ENCODE data around the gene SECTM1.

The SECTM1 gene

DNA sequence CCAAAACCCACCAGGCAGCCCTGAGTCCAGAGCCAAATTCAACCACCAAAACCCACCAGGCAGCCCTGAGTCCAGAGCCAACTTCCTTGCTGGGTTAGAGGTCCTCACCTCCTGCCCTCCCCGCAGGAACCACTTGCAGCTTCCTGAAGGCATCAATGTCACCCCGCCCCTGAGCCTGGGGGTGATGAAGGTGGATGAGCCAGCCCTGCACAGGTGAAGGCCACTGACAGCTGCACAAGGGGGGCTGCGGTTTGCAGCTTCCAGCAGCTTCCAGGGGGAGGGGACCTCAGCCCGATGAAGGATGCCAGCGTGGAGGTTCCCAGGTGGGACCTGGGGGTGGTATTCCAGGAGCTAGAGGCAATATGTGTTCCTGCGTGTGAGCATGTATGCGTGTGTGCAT is 52.5 kb downstream of the SECTM1 start:
- DNase-seq (ENCODE audit: low read depth in 2 of 2): no peak

DNA sequence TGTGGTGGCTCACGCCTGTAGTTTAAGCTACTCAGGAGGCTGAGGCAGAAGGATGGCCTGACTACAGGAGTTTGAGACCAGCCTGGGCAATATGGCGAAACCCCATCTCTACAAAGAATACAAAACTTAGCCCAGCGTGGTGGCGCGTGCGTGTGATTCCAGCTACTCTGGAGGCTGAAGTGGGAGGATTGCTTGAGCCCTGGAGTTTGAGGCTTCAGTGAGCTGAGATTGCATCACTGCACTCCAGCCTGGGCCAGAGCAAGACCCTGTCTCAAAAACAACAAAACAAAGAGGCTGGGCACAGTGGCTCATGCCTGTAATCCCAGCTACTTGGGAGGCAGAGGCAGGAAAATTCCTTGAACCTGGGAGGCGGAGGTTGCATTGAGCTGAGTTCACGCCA is 53.0 kb downstream of the SECTM1 start:
- DNase-seq (ENCODE audit: low read depth in 2 of 2): no peak

DNA sequence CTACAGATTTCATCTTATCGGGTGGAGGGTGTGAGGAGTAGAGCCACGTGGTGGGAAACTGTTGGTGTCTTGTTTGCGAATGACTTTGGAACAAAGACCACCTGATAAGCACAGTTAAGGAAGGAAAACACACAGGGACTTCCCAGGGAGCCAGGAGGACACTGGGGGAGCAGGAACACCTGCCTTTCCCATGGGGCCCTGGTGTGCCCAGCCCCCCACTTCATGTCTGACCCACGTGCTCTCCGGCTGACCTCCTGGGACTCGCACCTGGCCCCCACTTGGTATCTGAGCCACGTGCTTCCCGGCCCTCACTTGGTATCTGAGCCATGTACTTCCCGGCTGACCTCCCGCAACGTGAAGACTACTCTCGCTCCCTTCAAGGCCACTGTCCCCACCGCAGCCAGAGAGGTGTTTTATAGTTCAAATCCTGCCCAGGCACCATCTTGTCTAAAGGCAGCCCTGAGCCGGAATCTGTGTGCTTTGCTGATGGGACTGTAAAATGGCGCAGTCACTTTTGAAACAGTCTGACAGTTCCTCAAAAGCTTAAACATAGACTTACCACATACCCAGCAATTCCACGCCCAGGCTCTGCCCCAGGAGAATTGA is 54.7 kb downstream of the SECTM1 start:
- no peak for DNase-seq (ENCODE audit: low read depth in 2 of 2)

DNA sequence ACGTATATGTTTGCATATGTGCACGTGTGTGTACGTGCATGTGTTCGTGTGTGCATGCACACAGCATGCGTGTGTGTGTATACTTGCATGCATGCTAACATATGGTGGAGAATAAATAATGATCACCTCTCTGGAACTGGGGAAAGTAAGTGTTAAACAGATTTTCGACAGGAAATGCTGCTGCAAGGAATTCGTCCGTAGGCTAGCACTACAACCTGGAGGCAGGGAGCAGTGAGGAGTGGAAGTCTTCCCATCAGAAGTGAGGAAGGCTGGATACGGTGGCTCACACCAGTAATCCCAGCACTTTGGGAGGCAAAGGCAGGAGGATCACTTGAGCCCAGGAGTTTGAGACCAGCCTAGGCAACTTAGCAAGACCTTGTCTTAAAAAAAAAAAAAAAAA is 55.3 kb downstream of the SECTM1 start:
- DNase-seq (ENCODE audit: low read depth in 2 of 2): no peak

DNA sequence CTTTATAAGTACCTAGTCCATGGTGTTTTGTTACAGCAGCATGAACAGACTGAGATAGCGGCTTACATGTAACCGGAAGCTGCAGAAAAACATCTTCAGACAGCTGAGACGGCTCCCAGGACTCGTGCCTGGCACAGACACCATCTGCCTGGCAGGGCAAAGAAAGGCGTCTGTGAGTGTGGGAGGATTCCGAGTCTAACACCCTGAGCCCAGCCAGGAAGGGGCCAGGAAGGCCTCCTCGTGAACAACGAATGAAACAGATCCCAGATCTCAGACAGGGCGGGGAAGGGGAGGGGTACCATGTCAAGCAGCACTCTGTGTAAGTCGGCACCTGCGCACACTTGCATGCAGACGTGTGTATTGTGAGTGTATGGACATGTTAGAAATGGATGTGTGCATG is 55.7 kb downstream of the SECTM1 start:
- DNase-seq (ENCODE audit: low read depth in 2 of 2): no peak

DNA sequence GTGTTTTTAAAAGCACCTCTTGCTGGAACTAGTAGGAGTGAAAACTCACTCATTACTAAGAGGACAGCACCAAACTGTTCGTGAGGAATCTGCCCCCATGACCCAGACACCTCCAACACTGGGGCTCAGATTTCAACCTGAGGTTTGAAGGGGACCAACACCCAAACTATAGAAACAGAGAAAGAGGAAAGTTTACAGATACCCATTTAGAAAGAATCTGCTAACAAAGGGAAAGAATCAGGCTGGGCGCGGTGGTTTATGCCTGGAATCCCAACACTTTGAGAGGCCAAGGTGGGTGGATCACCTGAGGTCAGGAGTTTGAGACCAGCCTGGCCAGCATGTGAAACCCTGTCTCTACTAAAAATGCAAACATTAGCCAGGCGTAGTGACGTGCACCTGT is 56.6 kb downstream of the SECTM1 start:
- DNase-seq (ENCODE audit: low read depth in 2 of 2): no peak

DNA sequence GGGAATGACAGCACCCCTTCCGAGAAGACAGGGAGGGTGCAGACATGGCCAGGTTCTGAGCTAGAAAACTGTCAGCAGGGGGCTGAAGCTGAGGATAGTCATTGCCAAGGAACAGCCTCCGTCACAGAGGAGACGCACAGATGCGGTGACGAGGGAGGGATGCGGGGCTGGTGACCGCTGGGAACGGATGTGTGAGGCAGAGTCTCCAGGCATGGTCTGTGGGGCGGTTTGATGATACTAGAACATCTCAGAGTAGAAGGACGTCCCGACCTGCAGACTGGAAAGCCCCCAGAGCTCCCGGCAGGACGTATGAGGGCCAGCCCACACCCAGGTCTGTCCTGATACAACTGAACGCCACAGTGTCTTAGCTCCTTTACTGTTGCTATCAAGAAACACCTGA is 58.2 kb downstream of the SECTM1 start:
- DNase-seq (ENCODE audit: low read depth in 2 of 2): no peak

DNA sequence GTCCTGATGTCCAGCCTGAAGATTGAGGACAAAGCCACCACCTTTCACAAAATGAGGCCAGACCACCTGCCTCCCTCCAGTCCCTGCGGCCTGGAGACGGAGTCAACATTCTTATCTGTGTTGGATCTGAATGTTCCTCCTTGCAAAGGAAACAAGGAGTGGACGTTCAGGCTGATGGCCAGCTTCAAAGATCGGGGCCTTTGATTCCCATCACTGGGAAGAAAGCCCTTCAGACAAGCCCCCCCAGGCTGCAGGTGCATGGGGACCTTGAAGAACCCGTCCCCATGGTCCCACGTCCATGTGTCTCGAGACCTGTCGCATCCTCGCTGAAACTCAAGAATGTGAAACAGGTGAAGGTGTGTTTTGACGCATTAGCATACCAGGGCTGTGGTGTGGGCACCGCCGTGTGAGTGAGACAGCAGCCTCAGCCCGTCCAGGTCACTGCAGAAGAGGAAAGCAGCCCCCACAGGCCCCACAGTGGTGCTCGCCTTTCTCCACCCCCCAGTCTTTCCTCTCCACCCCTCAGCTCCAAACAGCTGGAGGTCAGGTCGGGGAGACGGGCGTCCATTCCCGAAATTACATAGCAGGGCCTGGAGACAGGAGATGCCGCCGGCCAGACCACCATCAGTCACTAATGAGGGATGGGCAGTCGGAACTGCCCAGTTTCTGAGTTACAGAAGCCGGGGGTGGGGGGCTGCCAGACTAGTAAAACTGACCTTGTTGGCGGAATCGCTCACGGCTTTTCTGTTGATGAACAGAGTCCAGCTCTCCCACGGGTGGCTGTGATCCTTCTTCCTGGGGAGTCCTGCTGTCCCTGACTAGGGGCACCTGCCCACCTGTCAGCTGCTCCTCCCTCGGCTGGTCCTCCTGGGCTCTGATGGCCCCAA is 59.2 kb downstream of the SECTM1 start:
- DNase-seq (ENCODE audit: low read depth in 2 of 2): no peak

DNA sequence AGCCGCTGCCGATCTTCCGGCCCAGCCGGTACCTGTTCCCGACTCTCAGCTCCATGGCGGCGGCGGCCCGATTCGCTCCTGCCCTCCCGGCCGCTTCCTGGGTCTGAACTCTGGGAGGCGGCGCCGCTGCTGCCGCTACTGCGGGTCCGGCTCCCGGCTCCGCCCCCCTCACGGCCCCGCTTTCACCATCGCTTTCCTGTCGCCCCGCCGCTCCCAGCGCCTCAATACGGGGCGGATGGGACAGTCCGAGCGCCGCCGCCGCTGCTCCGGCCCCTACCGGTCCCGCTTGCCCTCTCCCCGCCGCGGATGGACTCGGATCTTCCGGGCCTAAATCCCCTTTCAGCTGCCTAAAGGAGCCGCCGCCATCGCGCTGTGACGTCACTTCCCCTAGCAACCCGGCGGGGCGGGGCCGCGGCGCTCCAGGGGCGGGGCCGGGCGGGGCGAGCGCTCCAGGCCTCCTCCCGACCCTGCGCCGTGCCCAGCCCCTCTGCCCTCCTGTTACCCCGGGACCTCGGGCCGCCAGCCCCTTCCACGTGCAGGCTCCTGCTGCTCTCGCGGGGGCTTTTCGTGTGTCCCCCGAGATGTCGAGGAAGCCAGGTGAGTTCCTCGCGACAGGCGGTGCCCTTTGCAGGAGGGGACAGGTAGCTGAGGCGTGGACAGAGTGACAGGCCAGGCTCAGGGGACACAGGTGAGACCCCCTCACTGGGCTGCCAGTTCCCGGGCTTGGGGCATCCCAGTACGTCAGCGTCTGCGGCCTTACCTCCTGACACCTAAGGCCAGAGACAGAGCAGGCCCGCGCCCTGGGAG is 60.0 kb downstream of the SECTM1 start, which contains the start of gene CSNK1D:
CSNK1D (minus strand) TSS at position 374 of the 807 bp plus-strand sequence; CDS start at position 55, 319 bp downstream.
- peak; percentile 44 to 61 for DNase-seq (ENCODE audit: low read depth in 2 of 2)

DNA sequence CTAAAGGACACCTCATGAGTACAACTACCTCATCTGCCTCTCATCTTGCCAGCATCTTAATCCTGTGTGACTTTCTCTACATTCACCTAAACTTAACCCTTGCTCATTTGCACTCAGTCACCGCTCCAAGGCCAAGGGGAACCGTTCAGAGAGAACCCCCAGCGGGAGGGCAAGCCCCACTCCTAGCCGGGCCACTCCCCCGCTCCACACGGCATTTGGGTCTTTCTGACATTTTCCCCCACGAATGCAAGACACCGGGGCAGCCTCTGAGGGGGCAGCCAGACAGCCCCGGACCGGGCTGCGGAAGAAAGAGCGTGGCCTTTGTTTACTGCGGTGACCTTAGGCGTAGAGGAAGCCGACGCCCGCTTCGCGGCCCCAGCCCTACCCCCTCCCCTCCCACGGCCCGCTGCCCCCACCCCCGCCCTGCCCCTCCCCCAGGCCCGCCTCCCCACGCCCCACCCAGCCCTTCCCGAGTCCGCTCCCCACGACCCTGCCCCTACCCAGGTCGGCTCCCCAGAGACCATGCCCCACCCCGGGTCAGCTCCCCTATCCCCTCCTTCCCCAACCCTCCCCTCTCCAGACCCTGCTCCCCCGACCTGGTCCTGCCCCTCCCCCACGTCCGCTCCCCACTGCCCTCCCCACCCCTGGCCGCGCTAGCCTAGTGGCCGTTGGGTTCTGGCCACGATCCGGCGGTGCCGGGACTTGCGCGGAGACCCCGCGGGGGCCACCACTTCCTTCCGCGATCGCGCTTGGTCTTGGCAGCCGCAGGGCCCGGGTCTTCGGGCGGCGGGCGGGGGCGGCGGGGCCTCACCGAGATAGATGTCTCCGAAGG is 60.9 kb downstream of the SECTM1 start:
- DNase-seq (ENCODE audit: low read depth in 2 of 2): no peak

DNA sequence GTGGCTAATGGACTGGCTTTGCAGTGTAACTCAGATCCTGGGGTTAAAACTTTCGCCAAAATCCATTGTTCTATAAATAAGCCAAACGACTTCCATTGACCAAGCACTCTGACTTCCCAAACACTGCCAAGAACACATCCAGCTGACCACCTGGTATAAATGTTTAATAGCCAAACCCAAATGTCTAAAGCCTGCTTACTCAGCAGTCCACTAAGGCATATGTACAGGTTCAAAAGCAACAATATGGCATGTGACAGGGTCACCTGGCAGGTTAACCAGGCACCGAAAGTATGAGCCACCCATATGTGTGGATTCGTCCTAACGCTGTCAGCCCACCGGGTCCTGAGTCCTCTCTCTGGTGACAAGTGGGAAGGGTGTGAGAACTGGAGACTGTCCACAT is 62.2 kb downstream of the SECTM1 start:
- no peak for DNase-seq (ENCODE audit: low read depth in 2 of 2)

Measured in fibroblast of skin of left biceps (primary cell).